ENCODE results near the gene RAPGEF5.

The RAPGEF5 gene

GRCh38 chr7:22214000-22214399, 143.0 kb downstream of the RAPGEF5 start:
- no peak for DNase-seq

GRCh38 chr7:22213081-22213480, 143.9 kb downstream of the RAPGEF5 start:
- no peak for DNase-seq

GRCh38 chr7:22210967-22211366, 146.0 kb downstream of the RAPGEF5 start:
- DNase-seq, result no peak

- peak; percentile 38 for DNase-seq
Measured at GRCh38 chr7:22210355-22210754, 146.6 kb downstream of the RAPGEF5 start.

GRCh38 chr7:22208799-22209198, 148.2 kb downstream of the RAPGEF5 start:
- DNase-seq, result no peak

- DNase-seq, result no peak
Measured at GRCh38 chr7:22207724-22208225, 149.2 kb downstream of the RAPGEF5 start.

- DNase-seq, result no peak
Measured at GRCh38 chr7:22205631-22206030, 151.3 kb downstream of the RAPGEF5 start.

- DNase-seq, result no peak
Measured at GRCh38 chr7:22204312-22204711, 152.6 kb downstream of the RAPGEF5 start.

- peak; percentile 26 for DNase-seq
Measured at GRCh38 chr7:22202141-22202540, 154.8 kb downstream of the RAPGEF5 start.

GRCh38 chr7:22201186-22201880, 155.6 kb downstream of the RAPGEF5 start:
- DNase-seq, result no peak

- no peak for DNase-seq
Measured at GRCh38 chr7:22200777-22201176, 156.2 kb downstream of the RAPGEF5 start.

- DNase-seq, result no peak
Measured at GRCh38 chr7:22200238-22200637, 156.7 kb downstream of the RAPGEF5 start.

GRCh38 chr7:22197376-22197775, 159.6 kb downstream of the RAPGEF5 start:
- DNase-seq, result no peak

GRCh38 chr7:22196429-22196828, 160.5 kb downstream of the RAPGEF5 start:
- no peak for DNase-seq

- no peak for DNase-seq
Measured at GRCh38 chr7:22195397-22196172, 161.4 kb downstream of the RAPGEF5 start.

GRCh38 chr7:22194658-22195273, 162.2 kb downstream of the RAPGEF5 start:
- no peak for DNase-seq

GRCh38 chr7:22193450-22193983, 163.4 kb downstream of the RAPGEF5 start:
- DNase-seq, result no peak

GRCh38 chr7:22192801-22193200, 164.2 kb downstream of the RAPGEF5 start:
- no peak for DNase-seq

- no peak for DNase-seq
Measured at GRCh38 chr7:22190736-22191135, 166.2 kb downstream of the RAPGEF5 start.

- DNase-seq, result no peak
Measured at GRCh38 chr7:22189741-22190140, 167.2 kb downstream of the RAPGEF5 start.

- DNase-seq, result no peak
Measured at GRCh38 chr7:22189230-22189629, 167.7 kb downstream of the RAPGEF5 start.

GRCh38 chr7:22187691-22188348, 169.1 kb downstream of the RAPGEF5 start:
- no peak for DNase-seq

GRCh38 chr7:22185559-22185958, 171.4 kb downstream of the RAPGEF5 start:
- DNase-seq, result no peak
